PFSK-1 (cell line): Measurements from ENCODE around the gene ARPC1B.

Experiments
- FOXP2 ChIP-seq: optimal IDR thresholded peaks from 2 replicates; pipeline ENCODE3; 2011; ENCODE audit warnings: borderline replicate concordance, control low read depth, inconsistent platforms; ENCODE audit not compliant: insufficient read depth; ENCODE audit errors: extremely low read length, extremely low read depth
- POLR2AphosphoS5 ChIP-seq: IDR thresholded peaks from 2 replicates; pipeline ENCODE4 v1.6.1; 2012; ENCODE audit warnings: low read depth, mild to moderate bottlenecking, control low read depth, low read length, moderate library complexity
- SIN3A ChIP-seq: IDR thresholded peaks from 2 replicates; pipeline ENCODE4 v1.6.1; 2012; ENCODE audit warnings: mild to moderate bottlenecking, low read length, moderate library complexity, borderline replicate concordance; ENCODE audit not compliant: insufficient read depth
- TAF1 ChIP-seq: IDR thresholded peaks from 2 replicates; pipeline ENCODE4 v1.6.1; 2012; ENCODE audit warnings: low read length, control low read depth, borderline replicate concordance; ENCODE audit not compliant: insufficient read depth
- TF ChIP-seq, protein P1 (sequence below), 2 experiments: IDR thresholded peaks; 2 replicates each; pipeline versions ENCODE4 v1.6.1 to v1.8.0; 2011 to 2012; ENCODE audit warnings: low read depth in 2 of 2, low read length in 2 of 2, control low read depth in 1 of 2, inconsistent platforms in 1 of 2, mild to moderate bottlenecking in 1 of 2, moderate library complexity in 1 of 2; ENCODE audit not compliant: insufficient read depth in 1 of 2

ARPC1B gene

DNA sequence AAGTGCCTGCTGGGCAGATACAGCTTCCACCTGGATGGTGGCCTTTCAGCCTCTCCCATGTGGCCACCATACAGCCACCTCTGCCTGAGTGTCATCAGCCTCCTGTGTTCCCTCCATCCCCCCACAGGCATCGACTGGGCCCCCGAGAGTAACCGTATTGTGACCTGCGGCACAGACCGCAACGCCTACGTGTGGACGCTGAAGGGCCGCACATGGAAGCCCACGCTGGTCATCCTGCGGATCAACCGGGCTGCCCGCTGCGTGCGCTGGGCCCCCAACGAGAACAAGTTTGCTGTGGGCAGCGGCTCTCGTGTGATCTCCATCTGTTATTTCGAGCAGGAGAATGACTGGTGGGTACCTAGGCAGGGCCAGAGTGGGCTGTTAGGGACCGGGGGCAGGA lies 13.4 kb downstream of the ARPC1B start:
- no peak for TF ChIP-seq FOXP2

- TF ChIP-seq SIN3A (no peak), POLR2AphosphoS5 (no peak)
- TF ChIP-seq, protein P1, sequence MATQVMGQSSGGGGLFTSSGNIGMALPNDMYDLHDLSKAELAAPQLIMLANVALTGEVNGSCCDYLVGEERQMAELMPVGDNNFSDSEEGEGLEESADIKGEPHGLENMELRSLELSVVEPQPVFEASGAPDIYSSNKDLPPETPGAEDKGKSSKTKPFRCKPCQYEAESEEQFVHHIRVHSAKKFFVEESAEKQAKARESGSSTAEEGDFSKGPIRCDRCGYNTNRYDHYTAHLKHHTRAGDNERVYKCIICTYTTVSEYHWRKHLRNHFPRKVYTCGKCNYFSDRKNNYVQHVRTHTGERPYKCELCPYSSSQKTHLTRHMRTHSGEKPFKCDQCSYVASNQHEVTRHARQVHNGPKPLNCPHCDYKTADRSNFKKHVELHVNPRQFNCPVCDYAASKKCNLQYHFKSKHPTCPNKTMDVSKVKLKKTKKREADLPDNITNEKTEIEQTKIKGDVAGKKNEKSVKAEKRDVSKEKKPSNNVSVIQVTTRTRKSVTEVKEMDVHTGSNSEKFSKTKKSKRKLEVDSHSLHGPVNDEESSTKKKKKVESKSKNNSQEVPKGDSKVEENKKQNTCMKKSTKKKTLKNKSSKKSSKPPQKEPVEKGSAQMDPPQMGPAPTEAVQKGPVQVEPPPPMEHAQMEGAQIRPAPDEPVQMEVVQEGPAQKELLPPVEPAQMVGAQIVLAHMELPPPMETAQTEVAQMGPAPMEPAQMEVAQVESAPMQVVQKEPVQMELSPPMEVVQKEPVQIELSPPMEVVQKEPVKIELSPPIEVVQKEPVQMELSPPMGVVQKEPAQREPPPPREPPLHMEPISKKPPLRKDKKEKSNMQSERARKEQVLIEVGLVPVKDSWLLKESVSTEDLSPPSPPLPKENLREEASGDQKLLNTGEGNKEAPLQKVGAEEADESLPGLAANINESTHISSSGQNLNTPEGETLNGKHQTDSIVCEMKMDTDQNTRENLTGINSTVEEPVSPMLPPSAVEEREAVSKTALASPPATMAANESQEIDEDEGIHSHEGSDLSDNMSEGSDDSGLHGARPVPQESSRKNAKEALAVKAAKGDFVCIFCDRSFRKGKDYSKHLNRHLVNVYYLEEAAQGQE (IDR thresholded peaks at IDR 0.05; ENCODE audit: insufficient read depth in 1 of 2, low read depth in 2 of 2, low read length in 2 of 2), result no peak
Observed at GRCh38 chr7:99389772-99390171, 15.2 kb downstream of the ARPC1B start.

DNA sequence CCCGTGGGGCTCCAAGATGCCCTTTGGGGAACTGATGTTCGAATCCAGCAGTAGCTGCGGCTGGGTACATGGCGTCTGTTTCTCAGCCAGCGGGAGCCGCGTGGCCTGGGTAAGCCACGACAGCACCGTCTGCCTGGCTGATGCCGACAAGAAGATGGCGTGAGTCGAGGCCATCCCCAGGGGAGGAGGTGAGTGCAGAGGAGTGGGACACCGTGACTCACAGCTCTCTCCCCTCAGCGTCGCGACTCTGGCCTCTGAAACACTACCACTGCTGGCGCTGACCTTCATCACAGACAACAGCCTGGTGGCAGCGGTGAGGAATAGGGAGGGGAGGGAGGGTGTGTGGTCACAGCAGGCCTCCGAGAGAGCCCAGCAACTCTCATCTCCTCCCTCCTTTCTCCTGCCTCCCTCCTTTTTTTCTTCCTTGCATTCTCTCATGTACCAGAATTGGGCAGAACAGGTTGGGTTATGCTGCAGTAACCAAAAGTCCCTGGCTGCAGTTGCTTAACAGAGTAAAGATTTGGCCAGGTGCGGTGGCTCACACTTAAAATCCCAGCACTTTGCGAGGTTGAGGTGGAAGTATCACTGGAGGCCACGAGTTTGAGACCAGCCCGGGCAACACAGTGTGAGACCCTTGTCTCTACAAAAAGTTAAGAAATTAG lies 16.5 kb downstream of the ARPC1B start:
- TF ChIP-seq TAF1, result no peak
- no peak for TF ChIP-seq SIN3A
- no peak for TF ChIP-seq FOXP2
- TF ChIP-seq POLR2AphosphoS5, result no peak
- TF ChIP-seq, protein P1 (IDR thresholded peaks at IDR 0.05; ENCODE audit: insufficient read depth in 1 of 2, low read depth in 2 of 2, low read length in 2 of 2), result no peak

GRCh38 chr7:99392046-99392445 lies 17.5 kb downstream of the ARPC1B start:
- no peak for TF ChIP-seq FOXP2
- no peak for TF ChIP-seq SIN3A
- no peak for TF ChIP-seq TAF1
- TF ChIP-seq, protein P1 (IDR thresholded peaks at IDR 0.05; ENCODE audit: insufficient read depth in 1 of 2, low read depth in 2 of 2, low read length in 2 of 2), result no peak
- TF ChIP-seq POLR2AphosphoS5, result no peak

DNA sequence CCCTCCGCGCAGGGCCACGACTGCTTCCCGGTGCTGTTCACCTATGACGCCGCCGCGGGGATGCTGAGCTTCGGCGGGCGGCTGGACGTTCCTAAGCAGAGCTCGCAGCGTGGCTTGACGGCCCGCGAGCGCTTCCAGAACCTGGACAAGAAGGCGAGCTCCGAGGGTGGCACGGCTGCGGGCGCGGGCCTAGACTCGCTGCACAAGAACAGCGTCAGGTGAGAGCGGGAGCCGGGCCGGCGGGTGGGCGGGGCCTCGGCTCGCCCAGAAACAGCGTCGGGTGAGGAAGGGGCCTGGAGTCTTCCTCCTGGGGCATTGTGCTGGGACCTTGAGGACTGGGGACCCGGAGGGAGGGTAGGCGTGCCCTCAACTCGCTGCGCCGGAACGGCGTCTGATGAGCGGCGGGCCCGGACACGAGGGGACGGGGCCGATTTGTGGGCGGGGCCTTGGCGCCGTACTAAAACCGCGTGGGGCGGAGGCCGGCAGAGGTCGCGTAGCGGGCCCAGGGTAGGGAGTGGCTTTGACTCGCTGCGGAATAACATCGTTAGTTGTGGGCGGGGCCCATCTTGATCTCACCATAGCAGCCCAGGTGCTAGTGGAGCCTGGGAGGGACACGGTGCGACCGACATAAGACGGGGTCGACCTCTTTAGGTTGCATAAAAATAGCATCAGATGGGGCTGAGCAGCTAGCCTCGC lies 18.3 kb downstream of the ARPC1B start:
- TF ChIP-seq, protein P1 (IDR thresholded peaks at IDR 0.05; ENCODE audit: insufficient read depth in 1 of 2, low read depth in 2 of 2, low read length in 2 of 2), result no peak
- TF ChIP-seq POLR2AphosphoS5, result peak; percentile 70
- TF ChIP-seq SIN3A, result 0 out of 2 replicates have a peak, but pooled peaks have one; percentile 53
- TF ChIP-seq TAF1, result no peak
- TF ChIP-seq FOXP2, result peak; percentile 72
